ENCODE measurements around the gene CAMK2N1. TPM values are rescaled to one million over a fixed set of nuclear protein-coding genes. Genes with fewer than 3 reads are reported as not detected.

CAMK2N1 gene
- total and polyA plus RNA-seq, 2 donors (not counting 1 experiment from before 2014, with no cell fraction given), result 79.9 to 156 TPM

DNA sequence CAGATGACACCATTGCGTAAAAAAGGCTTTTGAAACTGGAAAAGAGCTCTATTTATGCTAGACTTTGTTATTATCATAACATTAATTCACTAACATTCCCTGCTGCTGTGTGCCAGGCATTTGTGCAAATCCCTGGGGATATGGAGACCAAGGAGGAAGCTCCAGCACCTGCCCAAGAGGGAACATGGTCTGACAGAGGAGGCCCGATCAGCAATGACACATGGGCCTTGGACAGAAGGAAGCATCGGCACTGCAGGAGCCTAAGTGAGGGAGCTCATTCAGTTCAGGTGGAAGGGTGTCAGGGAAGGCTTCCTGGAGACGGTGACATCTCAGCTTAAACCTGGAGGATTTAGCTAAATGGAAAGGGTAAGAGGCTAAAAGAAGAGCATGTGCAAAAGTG, 13.9 kb downstream of the CAMK2N1 start:
- Histone ChIP-seq H3K4me3 (replicated peaks in 1 of 4; ENCODE audit: control extremely low read depth in 1 of 4, insufficient read depth in 1 of 4, low read depth in 3 of 4, low read length in 4 of 4) (no peak overlapping the region), H3K9me3 (ENCODE audit: control insufficient read depth, insufficient read depth, low read depth, low read length) (no peaks in the 10 kb centered on the region), H3K4me2 (ENCODE audit: extremely low read depth, insufficient read depth, low read length) (no peak overlapping the region), H3K36me3 (ENCODE audit: control insufficient read depth, insufficient read depth, low read length) (no peaks in the 10 kb centered on the region), H3K79me2 (ENCODE audit: control insufficient read depth, insufficient read depth, low read length) (no peaks in the 10 kb centered on the region), H3K27ac (ENCODE audit: insufficient read depth, low read length) (no peak overlapping the region), H4K20me1 (ENCODE audit: control insufficient read depth, extremely low read depth, insufficient read depth, low read length) (no peaks in the 10 kb centered on the region), H2AFZ (ENCODE audit: low read length) (no peak overlapping the region), H3K9ac (ENCODE audit: insufficient read depth, low read length) (no peak overlapping the region), H3K4me1 (ENCODE audit: control insufficient read depth, extremely low read depth, insufficient read depth, low read length) (peaks cover 13% of the 10 kb centered on the region), H3K27me3 (ENCODE audit: control insufficient read depth, insufficient read depth, low read length) (peaks cover 11% of the 10 kb centered on the region)
- TF ChIP-seq, protein P1, sequence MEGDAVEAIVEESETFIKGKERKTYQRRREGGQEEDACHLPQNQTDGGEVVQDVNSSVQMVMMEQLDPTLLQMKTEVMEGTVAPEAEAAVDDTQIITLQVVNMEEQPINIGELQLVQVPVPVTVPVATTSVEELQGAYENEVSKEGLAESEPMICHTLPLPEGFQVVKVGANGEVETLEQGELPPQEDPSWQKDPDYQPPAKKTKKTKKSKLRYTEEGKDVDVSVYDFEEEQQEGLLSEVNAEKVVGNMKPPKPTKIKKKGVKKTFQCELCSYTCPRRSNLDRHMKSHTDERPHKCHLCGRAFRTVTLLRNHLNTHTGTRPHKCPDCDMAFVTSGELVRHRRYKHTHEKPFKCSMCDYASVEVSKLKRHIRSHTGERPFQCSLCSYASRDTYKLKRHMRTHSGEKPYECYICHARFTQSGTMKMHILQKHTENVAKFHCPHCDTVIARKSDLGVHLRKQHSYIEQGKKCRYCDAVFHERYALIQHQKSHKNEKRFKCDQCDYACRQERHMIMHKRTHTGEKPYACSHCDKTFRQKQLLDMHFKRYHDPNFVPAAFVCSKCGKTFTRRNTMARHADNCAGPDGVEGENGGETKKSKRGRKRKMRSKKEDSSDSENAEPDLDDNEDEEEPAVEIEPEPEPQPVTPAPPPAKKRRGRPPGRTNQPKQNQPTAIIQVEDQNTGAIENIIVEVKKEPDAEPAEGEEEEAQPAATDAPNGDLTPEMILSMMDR (conservative IDR thresholded peaks at IDR 0.05 in 1 of 2, IDR thresholded peaks at IDR 0.05 in 1 of 2; ENCODE audit: low read depth in 1 of 2, low read length in 2 of 2), result no peak
- TF ChIP-seq EZH2 (IDR thresholded peaks at IDR 0.05; ENCODE audit: low read length, missing control alignments), result no peak
- DNase-seq (ENCODE audit: low read depth in 2 of 2), result no peak

DNA sequence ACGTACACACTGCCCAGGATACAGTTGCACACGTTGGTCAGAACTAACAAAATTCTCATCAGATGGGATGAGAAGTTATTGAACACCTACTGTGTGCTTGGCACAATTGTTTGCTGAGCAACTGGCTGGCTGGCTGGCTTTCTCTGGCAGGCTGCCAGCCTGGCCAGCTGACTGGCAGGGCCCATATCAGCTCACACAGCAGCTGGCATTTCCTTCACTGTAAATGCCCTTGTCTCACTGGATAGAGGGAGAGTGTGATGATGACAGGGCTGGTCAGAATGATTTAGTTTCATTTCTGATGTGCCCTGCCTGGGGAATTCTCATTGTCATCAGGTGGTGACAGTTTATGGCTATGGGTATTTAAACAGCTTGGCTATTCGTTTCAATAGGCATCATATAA, 15.8 kb downstream of the CAMK2N1 start:
- no peaks in the 10 kb centered on the region for H3K36me3 ChIP-seq (ENCODE audit: control insufficient read depth, insufficient read depth, low read length)
- H3K79me2 ChIP-seq (ENCODE audit: control insufficient read depth, insufficient read depth, low read length), result no peaks in the 10 kb centered on the region
- H3K27ac ChIP-seq (ENCODE audit: insufficient read depth, low read length), result no peak overlapping the region
- H3K9ac ChIP-seq (ENCODE audit: insufficient read depth, low read length), result no peak overlapping the region
- no peak overlapping the region for H2AFZ ChIP-seq (ENCODE audit: low read length)
- H4K20me1 ChIP-seq (ENCODE audit: control insufficient read depth, extremely low read depth, insufficient read depth, low read length), result no peaks in the 10 kb centered on the region
- H3K4me2 ChIP-seq (ENCODE audit: extremely low read depth, insufficient read depth, low read length), result no peak overlapping the region
- H3K27me3 ChIP-seq (ENCODE audit: control insufficient read depth, insufficient read depth, low read length), result peaks cover 16% of the 10 kb centered on the region
- TF ChIP-seq, protein P1 (conservative IDR thresholded peaks at IDR 0.05 in 1 of 2, IDR thresholded peaks at IDR 0.05 in 1 of 2; ENCODE audit: low read depth in 1 of 2, low read length in 2 of 2), result no peak
- H3K9me3 ChIP-seq (ENCODE audit: control insufficient read depth, insufficient read depth, low read depth, low read length), result no peaks in the 10 kb centered on the region
- no peak overlapping the region for H3K4me3 ChIP-seq (replicated peaks in 1 of 4; ENCODE audit: control extremely low read depth in 1 of 4, insufficient read depth in 1 of 4, low read depth in 3 of 4, low read length in 4 of 4)
- DNase-seq (ENCODE audit: low read depth in 2 of 2), result no peak
- peaks cover 2% of the 10 kb centered on the region for H3K4me1 ChIP-seq (ENCODE audit: control insufficient read depth, extremely low read depth, insufficient read depth, low read length)

DNA sequence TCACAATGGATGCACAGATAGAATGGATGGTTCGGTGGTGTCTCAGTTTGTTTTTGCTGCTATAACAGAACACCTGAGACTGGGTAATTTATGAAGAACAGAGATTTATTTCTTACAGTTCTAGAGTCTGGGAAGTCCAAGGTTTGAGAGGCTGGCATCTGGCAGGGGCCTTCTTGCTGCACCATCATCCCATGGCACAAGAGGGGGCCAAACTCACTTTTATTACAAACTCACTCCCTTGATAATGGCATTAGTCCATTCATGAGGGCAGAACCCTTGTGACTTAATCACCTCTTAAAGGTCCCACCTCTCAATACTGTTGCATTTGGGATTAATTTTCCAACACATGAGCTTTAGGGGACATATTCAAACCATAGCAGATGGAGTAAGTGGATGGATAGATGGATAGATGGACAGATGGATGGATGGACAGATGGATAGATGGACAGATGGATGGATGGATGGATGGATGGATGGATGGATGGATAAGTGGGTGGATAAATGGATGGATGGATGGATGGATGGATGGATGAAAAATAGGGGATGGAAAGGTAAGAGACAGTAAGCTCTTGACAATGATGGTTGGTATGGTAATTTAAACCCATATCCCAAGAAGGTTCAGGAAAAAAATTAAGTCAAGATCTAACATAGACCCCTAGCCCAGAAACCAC, 16.5 kb downstream of the CAMK2N1 start:
- Histone ChIP-seq H3K36me3 (ENCODE audit: control insufficient read depth, insufficient read depth, low read length) (no peaks in the 10 kb centered on the region), H3K4me1 (ENCODE audit: control insufficient read depth, extremely low read depth, insufficient read depth, low read length) (peaks cover 2% of the 10 kb centered on the region), H3K9ac (ENCODE audit: insufficient read depth, low read length) (no peak overlapping the region), H2AFZ (ENCODE audit: low read length) (no peak overlapping the region), H3K9me3 (ENCODE audit: control insufficient read depth, insufficient read depth, low read depth, low read length) (no peaks in the 10 kb centered on the region), H3K27ac (ENCODE audit: insufficient read depth, low read length) (no peak overlapping the region), H3K4me3 (replicated peaks in 1 of 4; ENCODE audit: control extremely low read depth in 1 of 4, insufficient read depth in 1 of 4, low read depth in 3 of 4, low read length in 4 of 4) (no peak overlapping the region), H3K4me2 (ENCODE audit: extremely low read depth, insufficient read depth, low read length) (no peak overlapping the region), H3K79me2 (ENCODE audit: control insufficient read depth, insufficient read depth, low read length) (no peaks in the 10 kb centered on the region), H3K27me3 (ENCODE audit: control insufficient read depth, insufficient read depth, low read length) (peaks cover 23% of the 10 kb centered on the region), H4K20me1 (ENCODE audit: control insufficient read depth, extremely low read depth, insufficient read depth, low read length) (no peaks in the 10 kb centered on the region)
- DNase-seq (ENCODE audit: low read depth in 2 of 2), result peak in 1 of 2 donors; percentile 19
- TF ChIP-seq, protein P1 (conservative IDR thresholded peaks at IDR 0.05 in 1 of 2, IDR thresholded peaks at IDR 0.05 in 1 of 2; ENCODE audit: low read depth in 1 of 2, low read length in 2 of 2), result peak in 1 of 2 donors; percentile 23
- no peak for TF ChIP-seq EZH2 (IDR thresholded peaks at IDR 0.05; ENCODE audit: low read length, missing control alignments)
